ENCODE results near the gene NT5C3B.

The NT5C3B gene

DNA sequence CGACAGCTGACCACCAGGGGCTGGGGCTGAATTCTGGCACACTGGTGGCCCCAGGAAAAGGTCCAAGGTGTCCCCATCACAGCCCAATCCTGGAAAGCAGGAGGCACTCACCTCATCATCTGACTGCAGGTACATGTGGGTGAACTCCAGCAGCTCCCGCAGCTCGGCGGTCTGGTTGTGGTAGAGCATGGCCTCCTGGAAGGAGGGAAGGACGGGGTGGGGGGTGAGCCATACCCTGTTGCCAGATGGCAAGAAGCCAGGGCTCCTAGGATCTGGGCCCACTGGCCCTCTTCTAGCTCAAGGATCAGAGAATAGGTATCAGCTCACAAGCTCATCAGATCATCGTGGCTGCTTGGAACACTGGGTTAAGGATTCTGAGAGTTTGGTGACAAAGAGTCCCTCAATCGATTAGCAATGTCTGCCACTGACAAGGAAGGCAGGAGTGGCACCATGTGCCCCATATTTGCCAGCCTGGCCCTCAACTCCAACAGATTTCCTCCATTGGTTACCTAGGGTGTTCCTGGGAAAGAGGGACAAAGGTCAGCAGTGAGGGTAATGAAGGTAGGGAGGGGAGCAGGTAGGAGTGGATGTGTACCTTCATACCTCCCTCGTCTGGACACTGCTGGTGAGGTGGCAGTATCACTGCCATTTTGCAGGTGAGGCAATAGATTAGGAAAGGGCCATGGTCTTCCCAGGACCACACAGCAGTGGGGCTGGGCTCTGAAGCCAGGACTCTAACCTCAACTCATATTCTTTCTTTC is 29.2 kb downstream of the NT5C3B start:
- Histone ChIP-seq H3K27me3 (ENCODE audit: control insufficient read depth in 1 of 2, insufficient read depth in 2 of 2, low read length in 2 of 2) (no peaks in the 10 kb centered on the region), H3K27ac (ENCODE audit: low read length) (no peak overlapping the region), H3K9me3 (ENCODE audit: control insufficient read depth in 2 of 2, low read length in 2 of 2) (no peaks in the 10 kb centered on the region), H3K36me3 (ENCODE audit: control insufficient read depth in 2 of 2, insufficient read depth in 2 of 2, low read length in 2 of 2) (peaks cover 0 to 8% of the 10 kb centered on the region in 2 donors), H3K4me3 (ENCODE audit: low read length in 2 of 2) (no peak overlapping the region), H3K9ac (ENCODE audit: low read length in 2 of 2) (no peak overlapping the region), H3K4me1 (ENCODE audit: control insufficient read depth, insufficient read depth, low read length) (peaks cover 19% of the 10 kb centered on the region)

DNA sequence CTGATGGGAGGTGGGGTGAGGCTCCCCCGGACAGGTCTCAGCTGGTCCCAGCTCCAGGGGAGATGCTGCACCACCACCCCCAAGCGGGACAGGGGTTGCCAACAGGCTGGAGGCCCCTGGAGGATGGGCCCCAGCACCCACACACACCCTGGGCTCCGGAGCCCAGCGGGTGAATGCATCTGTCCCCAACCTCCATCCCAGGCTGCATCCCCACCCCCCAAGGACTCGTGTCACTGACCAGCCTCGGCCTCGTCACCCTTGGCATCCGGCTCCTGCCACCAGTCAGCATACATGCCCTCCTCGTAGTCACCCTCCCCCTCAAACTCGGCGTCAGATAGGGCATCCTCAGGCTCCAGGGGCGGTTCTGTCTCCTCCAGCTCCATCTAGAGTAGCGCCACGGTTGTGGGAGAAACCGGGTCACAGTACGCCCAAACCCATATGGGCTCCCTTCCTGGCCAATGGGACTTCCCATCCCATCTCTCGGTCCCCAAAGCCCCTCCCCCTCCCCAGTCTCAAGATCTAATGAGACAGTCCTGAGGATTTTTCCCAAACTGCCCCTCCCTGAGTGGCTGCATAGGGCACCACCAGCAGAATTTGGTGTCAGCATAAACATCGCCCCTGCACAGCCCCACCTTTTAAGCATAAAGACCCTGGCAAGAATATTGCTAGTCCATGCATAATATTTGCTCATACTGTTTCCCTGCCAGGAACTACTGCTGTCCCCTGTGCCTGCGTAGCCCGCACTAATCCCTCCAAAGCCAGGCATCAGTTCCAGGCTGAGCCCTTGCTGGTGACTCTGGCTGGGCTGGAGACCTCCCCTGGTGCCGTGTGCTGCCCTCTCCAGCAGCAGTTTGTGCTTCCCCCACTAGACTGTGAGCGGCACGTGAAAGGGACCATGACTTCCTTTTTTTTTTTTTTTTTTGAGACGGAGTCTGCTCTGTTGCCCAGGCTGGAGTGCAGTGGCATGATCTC is 32.7 kb downstream of the NT5C3B start:
- Histone ChIP-seq H3K9ac (ENCODE audit: low read length in 2 of 2) (no peak overlapping the region), H3K4me1 (ENCODE audit: control insufficient read depth, insufficient read depth, low read length) (peaks cover 9% of the 10 kb centered on the region), H3K4me3 (ENCODE audit: low read length in 2 of 2) (no peak overlapping the region)

DNA sequence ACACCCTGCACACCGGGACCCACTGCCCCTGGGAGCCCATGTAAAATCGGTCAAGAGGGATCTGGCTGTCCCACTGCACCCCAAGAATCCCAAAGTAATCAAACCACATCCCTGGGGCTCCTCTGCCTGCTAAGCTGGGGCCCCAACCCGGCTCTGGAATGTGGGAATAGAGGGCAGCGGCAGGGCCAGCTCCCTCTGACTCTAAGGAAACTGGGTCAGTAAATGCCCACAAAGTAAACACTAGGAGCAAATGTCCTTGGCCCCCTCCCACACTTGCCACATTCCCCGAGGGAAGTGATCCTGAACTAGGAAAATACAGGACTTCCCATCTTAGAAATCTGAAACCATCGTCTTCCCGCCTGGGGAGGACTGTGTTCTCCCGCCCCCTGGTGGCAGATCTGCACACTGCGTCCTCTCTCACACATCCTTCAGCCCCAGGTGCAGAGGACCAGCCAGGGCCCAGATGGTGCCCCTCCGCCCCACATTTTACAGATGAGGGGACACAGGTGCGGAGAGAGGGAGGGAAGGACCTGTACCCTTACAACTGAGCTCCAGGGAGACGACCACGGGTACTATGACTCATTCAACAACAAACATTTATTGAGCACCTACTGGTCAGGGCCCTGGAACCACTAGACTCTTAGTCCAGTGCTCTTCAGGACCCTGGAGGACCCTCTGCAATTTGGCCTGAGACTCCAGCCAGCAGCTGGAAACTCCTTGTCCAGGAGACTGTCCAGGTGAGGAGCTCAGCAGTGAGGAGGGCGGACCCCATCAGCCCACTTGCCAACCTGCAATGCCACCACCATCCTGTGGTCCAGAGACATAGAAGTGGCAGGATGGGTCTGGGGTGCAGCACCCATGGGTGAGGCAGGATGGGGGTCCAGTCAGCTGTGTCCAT is 34.4 kb downstream of the NT5C3B start:
- Histone ChIP-seq H3K4me1 (ENCODE audit: control insufficient read depth, insufficient read depth, low read length) (peaks cover 9% of the 10 kb centered on the region), H3K27me3 (ENCODE audit: control insufficient read depth in 1 of 2, insufficient read depth in 2 of 2, low read length in 2 of 2) (peaks cover 0 to 6% of the 10 kb centered on the region in 2 donors), H3K36me3 (ENCODE audit: control insufficient read depth in 2 of 2, insufficient read depth in 2 of 2, low read length in 2 of 2) (peaks cover 0 to 4% of the 10 kb centered on the region in 2 donors), H3K4me3 (ENCODE audit: low read length in 2 of 2) (peak overlapping the region; percentile 9 to 55), H3K9ac (ENCODE audit: low read length in 2 of 2) (no peak overlapping the region), H3K27ac (ENCODE audit: low read length) (no peak overlapping the region), H3K9me3 (ENCODE audit: control insufficient read depth in 2 of 2, low read length in 2 of 2) (no peaks in the 10 kb centered on the region)

More for the DNA sequence above, 32.7 kb downstream of the NT5C3B start:
- peaks cover 0 to 6% of the 10 kb centered on the region in 2 donors for H3K27me3 ChIP-seq (ENCODE audit: control insufficient read depth in 1 of 2, insufficient read depth in 2 of 2, low read length in 2 of 2)
- H3K9me3 ChIP-seq (ENCODE audit: control insufficient read depth in 2 of 2, low read length in 2 of 2) = no peaks in the 10 kb centered on the region
- no peak overlapping the region for H3K27ac ChIP-seq (ENCODE audit: low read length)
- H3K36me3 ChIP-seq (ENCODE audit: control insufficient read depth in 2 of 2, insufficient read depth in 2 of 2, low read length in 2 of 2) = peaks cover 0 to 8% of the 10 kb centered on the region in 2 donors

DNA sequence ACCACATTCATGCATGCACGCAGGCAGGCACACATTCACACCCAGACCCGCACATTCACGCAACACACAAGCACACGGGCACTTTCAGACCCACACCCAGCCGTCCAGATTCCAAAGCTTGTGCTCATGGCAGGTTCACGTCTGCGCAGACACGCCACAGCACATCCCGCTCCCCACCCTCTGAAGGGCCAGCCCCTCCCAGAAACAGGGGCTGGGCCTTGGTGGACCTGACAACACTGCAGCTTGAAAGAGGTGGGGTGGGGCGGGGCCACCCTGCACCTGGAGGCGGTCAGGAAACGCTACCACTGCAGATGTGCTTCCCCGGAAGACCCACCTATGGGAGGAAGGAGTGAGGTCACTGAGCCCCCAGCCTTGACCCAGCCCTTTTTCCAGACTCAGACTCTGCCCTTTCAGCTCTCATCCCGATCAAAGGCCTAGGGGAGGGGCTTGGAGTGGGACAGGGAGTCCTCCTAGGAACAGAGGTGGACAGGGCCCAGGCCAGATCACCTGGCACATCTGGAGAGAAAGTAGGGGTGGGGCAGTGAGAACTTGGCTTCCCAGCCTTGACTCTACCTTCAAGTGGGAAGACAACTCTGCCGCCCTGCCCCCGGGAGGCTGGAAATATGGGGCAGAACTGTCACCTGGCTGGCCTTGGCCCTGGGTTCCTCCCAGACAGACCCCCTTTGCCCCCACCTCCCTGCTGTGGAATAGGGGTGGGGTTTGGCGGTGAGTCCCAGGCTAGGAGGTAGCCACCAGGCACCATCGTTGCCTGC is 35.2 kb downstream of the NT5C3B start:
- Histone ChIP-seq H3K9me3 (ENCODE audit: control insufficient read depth in 2 of 2, low read length in 2 of 2) (no peaks in the 10 kb centered on the region), H3K27me3 (ENCODE audit: control insufficient read depth in 1 of 2, insufficient read depth in 2 of 2, low read length in 2 of 2) (peaks cover 0 to 6% of the 10 kb centered on the region in 2 donors), H3K36me3 (ENCODE audit: control insufficient read depth in 2 of 2, insufficient read depth in 2 of 2, low read length in 2 of 2) (no peaks in the 10 kb centered on the region), H3K4me1 (ENCODE audit: control insufficient read depth, insufficient read depth, low read length) (peaks cover 9% of the 10 kb centered on the region), H3K27ac (ENCODE audit: low read length) (no peak overlapping the region), H3K9ac (ENCODE audit: low read length in 2 of 2) (no peak overlapping the region), H3K4me3 (ENCODE audit: low read length in 2 of 2) (peak overlapping the region in 1 of 2 donors; percentile 55)

DNA sequence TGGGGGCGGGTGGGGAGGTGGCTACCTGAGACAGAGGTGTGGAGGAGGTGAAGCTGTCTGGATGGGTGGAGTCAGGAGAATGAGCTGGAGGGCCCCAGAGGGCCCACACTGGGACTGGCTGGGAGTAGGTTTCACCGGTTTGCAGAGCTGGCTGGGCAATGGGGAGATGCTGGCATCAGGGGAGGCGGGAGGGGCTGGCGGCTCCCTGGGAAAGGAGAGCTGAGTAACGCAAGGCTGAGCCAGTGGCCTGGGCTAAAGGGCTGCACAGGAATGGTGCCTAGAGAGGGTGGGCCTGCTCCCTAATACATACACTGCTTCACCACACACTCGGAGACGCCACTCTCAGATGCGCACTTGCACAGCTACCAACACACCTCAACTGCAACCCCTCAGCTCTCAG is 36.7 kb downstream of the NT5C3B start:
- H3K4me1 ChIP-seq (ENCODE audit: control insufficient read depth, insufficient read depth, low read length) = peaks cover 9% of the 10 kb centered on the region
- H3K27ac ChIP-seq (ENCODE audit: low read length) = no peak overlapping the region
- no peak overlapping the region for H3K9ac ChIP-seq (ENCODE audit: low read length in 2 of 2)
- no peak overlapping the region for H3K4me3 ChIP-seq (ENCODE audit: low read length in 2 of 2)
- H3K27me3 ChIP-seq (ENCODE audit: control insufficient read depth in 1 of 2, insufficient read depth in 2 of 2, low read length in 2 of 2) = peaks cover 0 to 6% of the 10 kb centered on the region in 2 donors
- H3K9me3 ChIP-seq (ENCODE audit: control insufficient read depth in 2 of 2, low read length in 2 of 2) = no peaks in the 10 kb centered on the region
- no peaks in the 10 kb centered on the region for H3K36me3 ChIP-seq (ENCODE audit: control insufficient read depth in 2 of 2, insufficient read depth in 2 of 2, low read length in 2 of 2)

DNA sequence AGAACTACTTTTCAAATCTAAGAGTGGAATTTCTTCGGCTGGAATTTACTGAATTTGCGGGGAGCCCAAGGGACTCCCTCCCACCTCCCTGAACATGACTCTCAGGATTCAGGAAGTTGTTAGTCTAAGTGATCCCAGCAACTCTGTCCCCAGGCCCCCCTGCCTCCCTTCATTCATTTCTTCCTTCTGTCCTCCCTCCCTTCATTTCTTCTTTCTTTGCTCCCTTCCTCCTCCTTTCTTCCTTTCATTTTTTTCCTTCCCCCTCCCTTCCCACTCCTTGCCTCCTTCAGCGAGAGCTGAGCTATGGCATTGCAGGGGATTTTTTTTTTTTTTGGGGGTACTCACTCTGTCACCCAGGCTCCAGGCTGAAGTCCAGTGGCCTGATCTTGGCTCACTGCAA is 38.7 kb downstream of the NT5C3B start:
- H3K4me3 ChIP-seq (ENCODE audit: low read length in 2 of 2) = no peak overlapping the region
- H3K4me1 ChIP-seq (ENCODE audit: control insufficient read depth, insufficient read depth, low read length) = peaks cover 9% of the 10 kb centered on the region
- H3K36me3 ChIP-seq (ENCODE audit: control insufficient read depth in 2 of 2, insufficient read depth in 2 of 2, low read length in 2 of 2) = no peaks in the 10 kb centered on the region
- H3K27ac ChIP-seq (ENCODE audit: low read length) = no peak overlapping the region
- H3K9me3 ChIP-seq (ENCODE audit: control insufficient read depth in 2 of 2, low read length in 2 of 2) = no peaks in the 10 kb centered on the region
- H3K27me3 ChIP-seq (ENCODE audit: control insufficient read depth in 1 of 2, insufficient read depth in 2 of 2, low read length in 2 of 2) = peaks cover 0 to 6% of the 10 kb centered on the region in 2 donors
- H3K9ac ChIP-seq (ENCODE audit: low read length in 2 of 2) = no peak overlapping the region

DNA sequence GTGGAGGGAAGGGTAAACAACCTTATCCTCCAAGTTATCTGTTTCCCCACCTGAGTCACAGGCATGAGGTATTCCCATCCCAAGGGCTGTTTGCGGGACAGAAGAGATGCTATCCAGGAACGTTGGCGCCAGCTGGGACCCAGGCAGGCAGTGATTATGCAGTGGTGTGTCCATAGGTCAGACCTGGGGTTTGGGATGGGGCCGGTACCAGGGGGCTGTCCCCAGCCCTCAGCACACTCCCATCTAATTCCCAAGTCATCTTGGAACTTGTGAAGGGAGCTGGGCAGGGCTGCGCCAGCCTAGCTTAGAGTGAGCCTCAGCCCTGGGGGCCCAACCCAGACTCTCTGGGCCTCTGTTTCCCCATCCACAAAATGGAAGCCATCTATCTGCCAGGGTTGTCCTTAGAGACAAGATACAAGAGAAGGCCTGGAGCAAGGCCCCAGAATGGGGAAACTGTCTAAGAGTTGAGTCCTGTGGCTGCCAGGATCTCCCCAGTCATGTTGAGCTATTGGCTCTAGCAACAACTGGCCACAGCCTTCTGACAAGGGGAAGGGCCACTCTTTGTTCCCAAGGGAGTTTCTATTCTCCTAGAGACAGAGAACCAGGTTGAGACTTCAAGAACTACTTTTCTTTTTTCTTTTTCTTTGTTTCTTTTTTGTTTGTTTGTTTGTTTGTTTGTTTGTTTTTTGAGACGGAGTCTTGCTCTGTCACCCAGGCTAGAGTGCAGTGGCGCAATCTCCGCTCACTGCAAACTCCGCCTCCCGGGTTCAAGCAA is 39.7 kb downstream of the NT5C3B start:
- no peak overlapping the region for H3K9ac ChIP-seq (ENCODE audit: low read length in 2 of 2)
- peaks cover 7% of the 10 kb centered on the region for H3K4me1 ChIP-seq (ENCODE audit: control insufficient read depth, insufficient read depth, low read length)
- H3K9me3 ChIP-seq (ENCODE audit: control insufficient read depth in 2 of 2, low read length in 2 of 2) = no peaks in the 10 kb centered on the region
- no peaks in the 10 kb centered on the region for H3K36me3 ChIP-seq (ENCODE audit: control insufficient read depth in 2 of 2, insufficient read depth in 2 of 2, low read length in 2 of 2)
- H3K4me3 ChIP-seq (ENCODE audit: low read length in 2 of 2) = no peak overlapping the region
- no peak overlapping the region for H3K27ac ChIP-seq (ENCODE audit: low read length)
- peaks cover 0 to 6% of the 10 kb centered on the region in 2 donors for H3K27me3 ChIP-seq (ENCODE audit: control insufficient read depth in 1 of 2, insufficient read depth in 2 of 2, low read length in 2 of 2)

DNA sequence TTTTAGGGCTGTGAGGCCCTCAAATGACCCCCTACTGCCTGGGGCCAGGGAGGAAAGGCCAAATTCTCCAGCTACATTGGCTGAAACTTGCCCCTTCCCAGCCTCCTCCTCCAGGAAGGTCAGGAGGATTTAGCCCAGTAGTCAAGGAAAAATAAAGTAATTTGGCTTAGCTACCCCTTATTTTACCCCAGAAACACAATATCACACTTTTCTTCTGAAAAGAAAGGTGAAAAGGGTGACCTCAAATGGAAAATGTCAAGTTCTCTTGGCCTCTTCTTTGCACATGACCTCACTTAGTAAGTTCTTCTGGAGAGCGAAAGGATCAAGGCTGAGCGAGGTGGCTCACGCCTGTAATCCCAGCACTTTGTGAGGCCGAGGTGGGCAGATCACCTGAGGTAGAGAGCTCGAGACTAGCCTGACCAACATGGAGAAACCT is 41.5 kb downstream of the NT5C3B start:
- Histone ChIP-seq H3K9ac (ENCODE audit: low read length in 2 of 2) (no peak overlapping the region), H3K9me3 (ENCODE audit: control insufficient read depth in 2 of 2, low read length in 2 of 2) (no peaks in the 10 kb centered on the region), H3K4me1 (ENCODE audit: control insufficient read depth, insufficient read depth, low read length) (peaks cover 2% of the 10 kb centered on the region), H3K27me3 (ENCODE audit: control insufficient read depth in 1 of 2, insufficient read depth in 2 of 2, low read length in 2 of 2) (no peaks in the 10 kb centered on the region), H3K4me3 (ENCODE audit: low read length in 2 of 2) (no peak overlapping the region), H3K36me3 (ENCODE audit: control insufficient read depth in 2 of 2, insufficient read depth in 2 of 2, low read length in 2 of 2) (no peaks in the 10 kb centered on the region), H3K27ac (ENCODE audit: low read length) (no peak overlapping the region)

DNA sequence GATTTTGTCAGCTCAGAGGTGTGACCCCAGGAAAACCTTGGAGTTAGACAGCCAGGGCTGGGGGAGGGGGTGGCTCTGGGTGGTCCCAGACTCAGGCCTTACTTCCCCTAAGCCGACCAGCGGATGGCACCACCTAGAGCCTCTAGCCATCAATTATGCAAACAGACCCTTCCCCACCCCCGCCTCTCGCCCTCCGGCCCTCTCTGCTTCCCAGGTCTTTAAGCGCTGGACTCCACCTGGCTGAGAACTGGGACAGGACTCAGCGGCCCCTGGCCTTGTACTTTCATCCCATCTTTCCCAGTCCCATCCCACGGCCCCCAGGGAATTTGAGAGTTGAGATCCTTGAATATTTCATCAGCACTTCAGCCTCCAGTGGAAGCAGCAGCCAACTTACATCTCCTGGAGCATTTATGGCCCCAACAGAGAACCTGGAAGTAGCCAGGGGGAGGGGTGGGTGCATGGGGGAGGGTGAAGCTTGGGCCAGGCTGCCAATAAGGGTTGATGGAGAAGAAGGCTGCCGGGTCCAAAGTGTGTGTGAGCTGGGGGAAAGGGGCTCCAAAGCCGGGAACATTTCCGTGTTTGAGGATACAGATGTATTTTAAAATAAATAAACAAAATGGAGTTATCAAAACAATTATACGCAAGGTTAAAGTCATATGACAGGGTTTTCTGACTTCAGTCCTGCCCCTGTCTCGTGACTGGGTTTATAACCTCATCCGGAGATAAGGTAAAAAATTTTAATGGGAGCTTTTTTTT is 42.1 kb downstream of the NT5C3B start:
- Histone ChIP-seq H3K27ac (ENCODE audit: low read length) (no peak overlapping the region), H3K9ac (ENCODE audit: low read length in 2 of 2) (no peak overlapping the region)

More for the DNA sequence above, 42.1 kb downstream of the NT5C3B start:
- H3K4me3 ChIP-seq (ENCODE audit: low read length in 2 of 2) = no peak overlapping the region
- H3K9me3 ChIP-seq (ENCODE audit: control insufficient read depth in 2 of 2, low read length in 2 of 2) = no peaks in the 10 kb centered on the region
- peaks cover 7% of the 10 kb centered on the region for H3K4me1 ChIP-seq (ENCODE audit: control insufficient read depth, insufficient read depth, low read length)
- H3K27me3 ChIP-seq (ENCODE audit: control insufficient read depth in 1 of 2, insufficient read depth in 2 of 2, low read length in 2 of 2) = no peaks in the 10 kb centered on the region
- no peaks in the 10 kb centered on the region for H3K36me3 ChIP-seq (ENCODE audit: control insufficient read depth in 2 of 2, insufficient read depth in 2 of 2, low read length in 2 of 2)
